ENCODE results near the gene SRSF1. TPM values are rescaled to one million over a fixed set of nuclear protein-coding genes. Genes with fewer than 3 reads are reported as not detected.

The SRSF1 gene
- total RNA-seq, 1 donor from 2014 or later, result 155 TPM

- no peak for TF ChIP-seq CTCF (IDR thresholded peaks at IDR 0.05)
- no peak for TF ChIP-seq POLR2A (IDR thresholded peaks at IDR 0.05)
- TF ChIP-seq POLR2AphosphoS5 (IDR thresholded peaks at IDR 0.05; ENCODE audit: insufficient read depth in 1 of 2, low read depth in 1 of 2), result no peak
- DNase-seq (ENCODE audit: extremely low spot score in 2 of 2), result no peak
- intact Hi-C loops (cut with DNase I), result loop anchor here (5.0 kb wide), 1 partner anchor 82 kb away; no protein-coding TSS in a partner anchor
- peaks cover 52% of the 10 kb centered on the region for H3K4me1 ChIP-seq
- no peaks in the 10 kb centered on the region for H3K27me3 ChIP-seq
- no peaks in the 10 kb centered on the region for H3K9me3 ChIP-seq
- H3K4me3 ChIP-seq, result peak overlapping the region; percentile 85 to 86
- peaks cover 0 to 42% of the 10 kb centered on the region in 2 donors for H3K36me3 ChIP-seq
- H3K27ac ChIP-seq, result no peak overlapping the region
Observed at GRCh38 chr17:58005031-58005727, 1.9 kb downstream of the SRSF1 start.

- H3K36me3 ChIP-seq, result peaks cover 0 to 45% of the 10 kb centered on the region in 2 donors
- H3K4me3 ChIP-seq, result no peak overlapping the region
- H3K27me3 ChIP-seq, result no peaks in the 10 kb centered on the region
- no peak for DNase-seq (ENCODE audit: extremely low spot score in 2 of 2)
- TF ChIP-seq POLR2AphosphoS5 (IDR thresholded peaks at IDR 0.05; ENCODE audit: insufficient read depth in 1 of 2, low read depth in 1 of 2), result no peak
- TF ChIP-seq POLR2A (IDR thresholded peaks at IDR 0.05), result no peak
- TF ChIP-seq CTCF (IDR thresholded peaks at IDR 0.05), result no peak
- no peak overlapping the region for H3K27ac ChIP-seq
- peaks cover 52% of the 10 kb centered on the region for H3K4me1 ChIP-seq
- intact Hi-C loops (cut with DNase I), result no loop called here
- H3K9me3 ChIP-seq, result no peaks in the 10 kb centered on the region
Observed at GRCh38 chr17:58004060-58004459, 3.0 kb downstream of the SRSF1 start.

- peaks cover 0 to 45% of the 10 kb centered on the region in 2 donors for H3K36me3 ChIP-seq
- H3K27ac ChIP-seq, result no peak overlapping the region
- intact Hi-C loops (cut with DNase I), result no loop called here
- H3K27me3 ChIP-seq, result no peaks in the 10 kb centered on the region
- H3K4me3 ChIP-seq, result no peak overlapping the region
- TF ChIP-seq POLR2A (IDR thresholded peaks at IDR 0.05) (no peak), POLR2AphosphoS5 (IDR thresholded peaks at IDR 0.05; ENCODE audit: insufficient read depth in 1 of 2, low read depth in 1 of 2) (no peak), CTCF (IDR thresholded peaks at IDR 0.05) (no peak)
- peaks cover 48% of the 10 kb centered on the region for H3K4me1 ChIP-seq
- H3K9me3 ChIP-seq, result no peaks in the 10 kb centered on the region
- no peak for DNase-seq (ENCODE audit: extremely low spot score in 2 of 2)
Observed at GRCh38 chr17:58002973-58003372, 4.1 kb downstream of the SRSF1 start.

- DNase-seq (ENCODE audit: extremely low spot score in 2 of 2), result no peak
- Histone ChIP-seq H3K27ac (no peak overlapping the region), H3K9me3 (no peaks in the 10 kb centered on the region), H3K4me3 (no peak overlapping the region), H3K27me3 (no peaks in the 10 kb centered on the region), H3K36me3 (peaks cover 0 to 45% of the 10 kb centered on the region in 2 donors), H3K4me1 (peaks cover 46% of the 10 kb centered on the region)
- intact Hi-C loops (cut with DNase I), result no loop called here
- TF ChIP-seq POLR2A (IDR thresholded peaks at IDR 0.05), result no peak
Observed at GRCh38 chr17:58002154-58002948, 4.7 kb downstream of the SRSF1 start.

GRCh38 chr17:58001461-58002124, 5.5 kb downstream of the SRSF1 start:
- no peak for TF ChIP-seq POLR2A (IDR thresholded peaks at IDR 0.05)
- TF ChIP-seq POLR2AphosphoS5 (IDR thresholded peaks at IDR 0.05; ENCODE audit: insufficient read depth in 1 of 2, low read depth in 1 of 2), result no peak
- TF ChIP-seq CTCF (IDR thresholded peaks at IDR 0.05), result no peak
- H3K4me3 ChIP-seq, result no peak overlapping the region
- no peaks in the 10 kb centered on the region for H3K9me3 ChIP-seq
- no peak for DNase-seq (ENCODE audit: extremely low spot score in 2 of 2)
- intact Hi-C loops (cut with DNase I), result no loop called here
- H3K27me3 ChIP-seq, result no peaks in the 10 kb centered on the region
- H3K36me3 ChIP-seq, result peaks cover 0 to 45% of the 10 kb centered on the region in 2 donors
- peaks cover 46% of the 10 kb centered on the region for H3K4me1 ChIP-seq
- H3K27ac ChIP-seq, result no peak overlapping the region

All from vagina (tissue), 2 donors.